Calu3 (cell line): ENCODE data around the gene GATAD2A. TPM values are rescaled to one million over a fixed set of nuclear protein-coding genes. Genes with fewer than 3 reads are reported as not detected.

Experiments used
- BruUV-seq: library from RNA; stranded (reverse); fragments of 400-500 nt; replicated peaks from 2 replicates; lab custom pipeline; 2021; lab: Mats Ljungman, UMichigan
- CTCF ChIA-PET: fragments of 300-600 bp; sonication (Branson Sonifier 250); formaldehyde crosslinking; loops from one replicate; lab custom pipeline; 2022; ENCODE audit warnings: antibody characterized with exemption; lab: Charles Lee
- DNase-seq: peaks from one replicate; pipeline ENCODE4 v3.0.0; 2022
- H3K27ac Mint-ChIP-seq: one replicate; pipeline ENCODE4 v1.8.0; 2022; ENCODE audit warnings: mixed read lengths; ENCODE audit not compliant: unreplicated experiment
- H3K27me3 Mint-ChIP-seq: one replicate; pipeline ENCODE4 v1.8.0; 2022; ENCODE audit warnings: mixed read lengths; ENCODE audit not compliant: unreplicated experiment
- H3K36me3 Mint-ChIP-seq: one replicate; pipeline ENCODE4 v1.8.0; 2022; ENCODE audit warnings: mild to moderate bottlenecking, moderate library complexity, mixed read lengths; ENCODE audit not compliant: insufficient read depth, unreplicated experiment
- H3K4me1 Mint-ChIP-seq: one replicate; pipeline ENCODE4 v1.8.0; 2022; ENCODE audit warnings: mild to moderate bottlenecking, low read depth, mixed read lengths; ENCODE audit not compliant: unreplicated experiment
- H3K4me3 Mint-ChIP-seq: one replicate; pipeline ENCODE4 v1.8.0; 2022; ENCODE audit warnings: mild to moderate bottlenecking, low read depth, moderate library complexity, mixed read lengths; ENCODE audit not compliant: unreplicated experiment
- H3K9me3 Mint-ChIP-seq: one replicate; pipeline ENCODE4 v1.8.0; 2022; ENCODE audit warnings: low read depth, mixed read lengths; ENCODE audit not compliant: unreplicated experiment
- CTCF ChIP-seq: fragments of 200-600 bp; IDR thresholded peaks from one replicate; pipeline ENCODE4 v1.8.0; 2022; ENCODE audit warnings: antibody characterized with exemption; ENCODE audit not compliant: unreplicated experiment
- intact Hi-C: fragments of 100-400 bp; cut with micrococcal nuclease; formaldehyde crosslinking; loops from one replicate; pipeline ENCODE4 v1.10.0; 2022; ENCODE audit not compliant: unreplicated experiment
- total RNA-seq: library from RNA; stranded (reverse); gene quantifications from 2 replicates; pipeline ENCODE4 v1.2.3, GENCODE V29; 2022

The GATAD2A gene
- total RNA-seq, 1 experiment from 2014 or later: 79.8 TPM

GRCh38 chr19:19447536-19448237 is 42.2 kb downstream of the GATAD2A start:
- no TSS peak for BruUV-seq
- no peak for DNase-seq
- Mint-ChIP-seq H3K4me3 (no peak overlapping the region), H3K27me3 (no peaks in the 10 kb centered on the region), H3K36me3 (no peaks in the 10 kb centered on the region), H3K9me3 (no peaks in the 10 kb centered on the region), H3K27ac (no peak overlapping the region), H3K4me1 (peaks cover 21% of the 10 kb centered on the region)
- CTCF ChIA-PET: no interaction called here
- no peak for TF ChIP-seq CTCF
- intact Hi-C loops: no loop called here

- no TSS peak for BruUV-seq
- intact Hi-C loops: no loop called here
- TF ChIP-seq CTCF: no peak
- no peak overlapping the region for H3K4me3 Mint-ChIP-seq
- no peaks in the 10 kb centered on the region for H3K9me3 Mint-ChIP-seq
- H3K4me1 Mint-ChIP-seq: peaks cover 18% of the 10 kb centered on the region
- no peaks in the 10 kb centered on the region for H3K27me3 Mint-ChIP-seq
- DNase-seq: no peak
- H3K36me3 Mint-ChIP-seq: no peaks in the 10 kb centered on the region
- no peak overlapping the region for H3K27ac Mint-ChIP-seq
- CTCF ChIA-PET: no interaction called here
Observed at GRCh38 chr19:19448238-19448544, 42.7 kb downstream of the GATAD2A start.

- intact Hi-C loops: no loop called here
- no peak for DNase-seq
- Mint-ChIP-seq H3K36me3 (peaks cover 5% of the 10 kb centered on the region), H3K9me3 (no peaks in the 10 kb centered on the region), H3K4me3 (no peak overlapping the region), H3K27me3 (no peaks in the 10 kb centered on the region), H3K27ac (no peak overlapping the region), H3K4me1 (no peaks in the 10 kb centered on the region)
- CTCF ChIA-PET: no interaction called here
- TF ChIP-seq CTCF: no peak
- no TSS peak for BruUV-seq
Observed at GRCh38 chr19:19451429-19452242, 46.2 kb downstream of the GATAD2A start.

GRCh38 chr19:19452243-19453124 is 47.0 kb downstream of the GATAD2A start:
- Mint-ChIP-seq H3K4me3 (no peak overlapping the region), H3K9me3 (no peaks in the 10 kb centered on the region), H3K36me3 (peaks cover 11% of the 10 kb centered on the region), H3K27ac (no peak overlapping the region), H3K27me3 (no peaks in the 10 kb centered on the region), H3K4me1 (no peaks in the 10 kb centered on the region)
- CTCF ChIA-PET: interaction anchor here (0.6 kb wide), 1 partner anchor 25 kb away, joined by 3 read pairs; no protein-coding TSS in a partner anchor
- no TSS peak for BruUV-seq
- intact Hi-C loops: no loop called here
- no peak for TF ChIP-seq CTCF
- no peak for DNase-seq
